GM23338 (cell line): ENCODE results near the gene RSRC1. TPM values are rescaled to one million over a fixed set of nuclear protein-coding genes. Genes with fewer than 3 reads are reported as not detected.

Experiments used
- ATAC-seq: fragments of 200-7000 bp; cut with Tn5 transposase; 3 replicates; pipeline ENCODE4 v1.9.1; 2020
- DNase-seq: peaks from one replicate; pipeline ENCODE4 v3.0.0-alpha.2; 2015; ENCODE audit warnings: low spot score
- H2AFZ ChIP-seq: fragments of 200-600 bp; sonication (generic); 2 replicates; pipeline ENCODE4 v1.8.0; 2016; ENCODE audit warnings: antibody characterized with exemption, mild to moderate bottlenecking, moderate library complexity
- H3F3A ChIP-seq: fragments of 200-600 bp; sonication (generic); replicated peaks from 2 replicates; pipeline ENCODE4 v1.8.0; 2017; ENCODE audit warnings: antibody characterized with exemption, mixed run types, low read depth
- H3K27ac ChIP-seq: fragments of 200-600 bp; sonication (generic); 2 replicates; pipeline ENCODE4 v1.6.1; 2016; ENCODE audit warnings: low read depth
- H3K27me3 ChIP-seq: fragments of 200-600 bp; sonication (generic); 2 replicates; pipeline ENCODE4 v1.8.0; 2016; ENCODE audit warnings: mild to moderate bottlenecking, mixed run types, moderate library complexity; ENCODE audit not compliant: insufficient read depth
- H3K36me3 ChIP-seq: fragments of 200-600 bp; sonication (generic); 2 replicates; pipeline ENCODE4 v1.8.0; 2016; ENCODE audit warnings: mild to moderate bottlenecking; ENCODE audit not compliant: insufficient read depth
- H3K4me1 ChIP-seq: fragments of 200-600 bp; sonication (generic); 2 replicates; pipeline ENCODE4 v1.8.0; 2016; ENCODE audit warnings: mild to moderate bottlenecking, moderate library complexity; ENCODE audit not compliant: insufficient read depth
- H3K4me2 ChIP-seq: fragments of 200-600 bp; sonication (generic); 2 replicates; pipeline ENCODE4 v1.7.1; 2017; ENCODE audit warnings: mixed run types
- H3K4me3 ChIP-seq: fragments of 200-600 bp; sonication (generic); 2 replicates; pipeline ENCODE4 v1.6.1; 2016; ENCODE audit warnings: mixed run types
- H3K79me2 ChIP-seq: fragments of 200-600 bp; sonication (generic); replicated peaks from 2 replicates; pipeline ENCODE4 v1.8.0; 2017; ENCODE audit warnings: mild to moderate bottlenecking; ENCODE audit not compliant: insufficient read depth
- H3K9me2 ChIP-seq: fragments of 200-600 bp; sonication (generic); 2 replicates; pipeline ENCODE4 v1.8.0; 2017; ENCODE audit not compliant: insufficient read depth
- H4K20me1 ChIP-seq: fragments of 200-600 bp; sonication (generic); replicated peaks from 2 replicates; pipeline ENCODE4 v1.8.0; 2017; ENCODE audit warnings: mild to moderate bottlenecking; ENCODE audit not compliant: insufficient read depth
- H3K27ac Mint-ChIP-seq: 2 replicates; pipeline ENCODE4 v1.8.0; 2020; ENCODE audit warnings: inconsistent platforms, mild to moderate bottlenecking, moderate library complexity, mixed read lengths
- H3K27me3 Mint-ChIP-seq: 3 replicates; pipeline ENCODE4 v1.8.0; 2022; ENCODE audit warnings: low read depth, mild to moderate bottlenecking, moderate library complexity, mixed read lengths, inconsistent platforms; ENCODE audit not compliant: insufficient read depth, poor library complexity
- H3K36me3 Mint-ChIP-seq: 3 replicates; pipeline ENCODE4 v1.8.0; 2021; ENCODE audit warnings: low read depth, mild to moderate bottlenecking, inconsistent platforms, moderate library complexity, mixed read lengths
- H3K4me1 Mint-ChIP-seq: 3 replicates; pipeline ENCODE4 v1.8.0; 2020; ENCODE audit warnings: mild to moderate bottlenecking, inconsistent platforms, mixed read lengths
- H3K4me3 Mint-ChIP-seq: 3 replicates; pipeline ENCODE4 v1.8.0; 2021; ENCODE audit warnings: moderate library complexity, mild to moderate bottlenecking, inconsistent platforms, mixed read lengths
- H3K9me3 Mint-ChIP-seq: 3 replicates; pipeline ENCODE4 v1.8.0; 2020; ENCODE audit warnings: moderate library complexity, mild to moderate bottlenecking, inconsistent platforms, mixed read lengths
- CREB1 ChIP-seq: fragments of 250-450 bp; sonication (Bioruptor Pico); IDR thresholded peaks from 2 replicates; pipeline ENCODE4 v1.5.0; 2020; ENCODE audit warnings: low read depth, mild to moderate bottlenecking, moderate library complexity
- CTCF ChIP-seq, 2 experiments: fragments of 200-600 bp in 1 of 2; sonication (generic) in 1 of 2; conservative IDR thresholded peaks; 2 replicates each; pipeline versions ENCODE4 v1.5.1 to v1.6.1; 2016 to 2017; ENCODE audit warnings: antibody characterized with exemption in 2 of 2, low read depth in 2 of 2, mild to moderate bottlenecking in 2 of 2, moderate library complexity in 1 of 2
- ETS1 ChIP-seq: IDR thresholded peaks from 2 replicates; pipeline ENCODE4 v1.6.1; 2016; ENCODE audit warnings: antibody characterized with exemption
- EZH2 ChIP-seq: fragments of 200-600 bp; sonication (generic); IDR thresholded peaks from one replicate; pipeline ENCODE4 v1.8.0; 2017; ENCODE audit warnings: antibody characterized with exemption, mild to moderate bottlenecking, low read depth; ENCODE audit not compliant: unreplicated experiment
- EZH2phosphoT487 ChIP-seq: fragments of 200-600 bp; sonication (generic); IDR thresholded peaks from one replicate; pipeline ENCODE4 v1.8.1; 2018; ENCODE audit warnings: antibody characterized with exemption; ENCODE audit not compliant: unreplicated experiment
- JUNB ChIP-seq: IDR thresholded peaks from one replicate; pipeline ENCODE4 v1.6.1; 2016; ENCODE audit warnings: antibody characterized with exemption; ENCODE audit not compliant: unreplicated experiment
- NANOG ChIP-seq: IDR thresholded peaks from 2 replicates; pipeline ENCODE4 v1.6.1; 2016; ENCODE audit warnings: antibody characterized with exemption, borderline replicate concordance
- POLR2AphosphoS5 ChIP-seq: IDR thresholded peaks from 2 replicates; pipeline ENCODE4 v1.6.1; 2016; ENCODE audit warnings: antibody characterized with exemption, low read depth
- REST ChIP-seq: IDR thresholded peaks from one replicate; pipeline ENCODE4 v1.6.1; 2018; ENCODE audit warnings: antibody characterized with exemption; ENCODE audit not compliant: unreplicated experiment
- STAT1 ChIP-seq: IDR thresholded peaks from one replicate; pipeline ENCODE4 v1.6.1; 2016; ENCODE audit warnings: antibody characterized with exemption; ENCODE audit not compliant: unreplicated experiment
- ZNF114 ChIP-seq: fragments of 250-450 bp; sonication (Bioruptor Pico); IDR thresholded peaks from 2 replicates; pipeline ENCODE4 v1.5.0; 2020; ENCODE audit warnings: mild to moderate bottlenecking, moderate library complexity
- ZNF331 ChIP-seq: fragments of 250-450 bp; sonication (Bioruptor Pico); IDR thresholded peaks from 2 replicates; pipeline ENCODE4 v1.5.0; 2020; ENCODE audit warnings: low read depth, mild to moderate bottlenecking, moderate library complexity
- ZNF462 ChIP-seq: fragments of 250-450 bp; sonication (Bioruptor Pico); IDR thresholded peaks from 2 replicates; pipeline ENCODE4 v1.5.0; 2020; ENCODE audit warnings: mild to moderate bottlenecking, moderate library complexity
- polyA plus RNA-seq: library from polyadenylated mRNA; unstranded; fragments of >200 nt; fragmentation: Nextera tagmentation; extraction: Ambion mirVana; gene quantifications from 2 replicates; pipeline ENCODE4 v1.2.1, GENCODE V29; 2016
- total RNA-seq: library from RNA; depleted of rRNA; stranded (reverse); fragments of >200 nt; shearing (Covaris generic); gene quantifications from 2 replicates; pipeline ENCODE4 v1.2.3, GENCODE V29; 2014

RSRC1 gene
- total and polyA plus RNA-seq, 2 experiments from 2014 or later = 32.5 to 76.8 TPM

GRCh38 chr3:158086361-158086760 lies 23.5 kb upstream of the RSRC1 start:
- no peaks in the 10 kb centered on the region for H3K9me2 ChIP-seq
- H3K4me2 ChIP-seq = no peak overlapping the region
- H3F3A ChIP-seq = no peaks in the 10 kb centered on the region
- TF ChIP-seq EZH2 (no peak), ZNF114 (CRISPR knock-in tag) (no peak), CREB1 (no peak), ZNF462 (CRISPR knock-in tag) (no peak), ZNF331 (CRISPR knock-in tag) (no peak), EZH2phosphoT487 (no peak), ETS1 (no peak), JUNB (no peak), REST (no peak), NANOG (no peak), STAT1 (no peak), CTCF (conservative IDR thresholded peaks at IDR 0.05; ENCODE audit: low read depth in 2 of 2) (no peak), POLR2AphosphoS5 (no peak)
- H3K27me3 Mint-ChIP-seq = no peaks in the 10 kb centered on the region
- DNase-seq = no peak
- H3K4me3 Mint-ChIP-seq = no peak overlapping the region
- no peaks in the 10 kb centered on the region for H3K36me3 ChIP-seq
- no peaks in the 10 kb centered on the region for H4K20me1 ChIP-seq
- no peaks in the 10 kb centered on the region for H3K36me3 Mint-ChIP-seq
- ATAC-seq = no peak
- H3K4me1 ChIP-seq = no peaks in the 10 kb centered on the region
- no peaks in the 10 kb centered on the region for H3K4me1 Mint-ChIP-seq
- H3K9me3 Mint-ChIP-seq = no peaks in the 10 kb centered on the region
- H3K4me3 ChIP-seq = no peak overlapping the region
- H3K79me2 ChIP-seq = no peaks in the 10 kb centered on the region
- no peak overlapping the region for H3K27ac ChIP-seq
- no peak overlapping the region for H2AFZ ChIP-seq
- no peak overlapping the region for H3K27ac Mint-ChIP-seq
- H3K27me3 ChIP-seq = no peaks in the 10 kb centered on the region
